Myocyte (in vitro differentiated cells): Measurements from ENCODE around the gene ATG7. TPM values are rescaled to one million over a fixed set of nuclear protein-coding genes. Genes with fewer than 3 reads are reported as not detected.

Experiments used
- DNase-seq: peaks from one replicate; pipeline ENCODE4 v3.0.0-alpha.2; 2012; ENCODE audit warnings: low read depth
- total RNA-seq: library from RNA; depleted of rRNA; stranded (reverse); fragments of >200 nt; gene quantifications from 2 replicates; pipeline ENCODE4 v1.2.3, GENCODE V29; 2014

The ATG7 gene
- total RNA-seq, 1 donor from 2014 or later, result 24.3 TPM

- no peak for DNase-seq
Measured at GRCh38 chr3:11549580-11550140, 277.5 kb downstream of the ATG7 start.

- no peak for DNase-seq
Measured at GRCh38 chr3:11551036-11551435, 278.8 kb downstream of the ATG7 start.

- no peak for DNase-seq
Measured at GRCh38 chr3:11552289-11553264, 280.4 kb downstream of the ATG7 start.

GRCh38 chr3:11553436-11554235, 281.4 kb downstream of the ATG7 start:
- DNase-seq, result no peak

- DNase-seq, result no peak
Measured at GRCh38 chr3:11554236-11554610, 282.0 kb downstream of the ATG7 start.

- no peak for DNase-seq
Measured at GRCh38 chr3:11554666-11555065, 282.5 kb downstream of the ATG7 start.

- DNase-seq, result peak; percentile 59
Measured at GRCh38 chr3:11555211-11555782, 283.1 kb downstream of the ATG7 start.

GRCh38 chr3:11555881-11556633, 283.9 kb downstream of the ATG7 start:
- DNase-seq, result no peak

GRCh38 chr3:11556851-11557644, 284.9 kb downstream of the ATG7 start:
- peak; percentile 93 for DNase-seq

GRCh38 chr3:11558002-11558401, 285.8 kb downstream of the ATG7 start:
- no peak for DNase-seq

GRCh38 chr3:11558411-11558903, 286.3 kb downstream of the ATG7 start:
- DNase-seq, result no peak

- DNase-seq, result no peak
Measured at GRCh38 chr3:11558918-11559815, 287.0 kb downstream of the ATG7 start.

GRCh38 chr3:11559816-11560633, 287.8 kb downstream of the ATG7 start:
- DNase-seq, result no peak

- no peak for DNase-seq
Measured at GRCh38 chr3:11560746-11561145, 288.5 kb downstream of the ATG7 start.

- no peak for DNase-seq
Measured at GRCh38 chr3:11562277-11562881, 290.2 kb downstream of the ATG7 start.

- no peak for DNase-seq
Measured at GRCh38 chr3:11563159-11563864, 291.1 kb downstream of the ATG7 start.

- DNase-seq, result no peak
Measured at GRCh38 chr3:11563865-11564185, 291.6 kb downstream of the ATG7 start.
